Measurements from ENCODE around the gene SLC12A3.

- TF ChIP-seq CSDC2 (CRISPR knock-in tag; IDR thresholded peaks at IDR 0.05), result no peak
- no peak for TF ChIP-seq CREB5 (CRISPR knock-in tag; IDR thresholded peaks at IDR 0.05; ENCODE audit: low read depth)
These were observed 81.0 kb downstream of the SLC12A3 start for GRCh38 chr16:56945847-56946527.

Data from SK-N-SH treated with all-trans-retinoic acid at 6 μM for 48 hours (cell line).